HCT116 (cell line): ENCODE measurements around the gene ANO10. TPM values are rescaled to one million over a fixed set of nuclear protein-coding genes. Genes with fewer than 3 reads are reported as not detected.

ENCODE experiments used
- ATAC-seq: fragments of 200-7000 bp; cut with Tn5 transposase; 2 replicates; pipeline ENCODE4 v1.9.1; 2020; ENCODE audit warnings: mild to moderate bottlenecking, moderate library complexity
- BruUV-seq: library from RNA; stranded (reverse); fragments of 400-500 nt; replicated peaks from 2 replicates; lab custom pipeline; 2021; lab: Mats Ljungman, UMichigan
- CTCF ChIA-PET: fragments of 300-600 bp; sonication (Branson Sonifier 250); formaldehyde crosslinking; loops from one replicate; lab custom pipeline; 2021; ENCODE audit warnings: antibody characterized with exemption; lab: Charles Lee
- POLR2A ChIA-PET: fragments of 300-600, 350-600 bp; sonication (Branson Sonifier 250); formaldehyde crosslinking; loops from one replicate; lab custom pipeline; 2021; ENCODE audit warnings: antibody characterized with exemption; lab: Charles Lee
- RAD21 ChIA-PET, 2 experiments: fragments of 300-600 bp; sonication (Branson Sonifier 250); formaldehyde crosslinking; loops; one replicate each; lab custom pipeline; 2023; ENCODE audit warnings: low total read pairs in 2 of 2; ENCODE audit not compliant: uncharacterized antibody in 2 of 2, unreplicated experiment in 2 of 2, low non-redundant PET in 1 of 2; lab: Charles Lee
- DNase-seq: peaks from one replicate; pipeline ENCODE4 v3.0.0-alpha.2; 2010; ENCODE audit warnings: low read depth, low spot score
- H2AFZ ChIP-seq: fragments of 200-600 bp; shearing (Covaris generic), sonication (generic); 2 replicates; pipeline ENCODE4 v1.6.1; 2017; ENCODE audit warnings: low read depth, mixed run types, mixed read lengths, antibody characterized with exemption, low read length; ENCODE audit not compliant: poor library complexity, severe bottlenecking
- H3K27ac ChIP-seq: 2 replicates; pipeline ENCODE4 v1.5.1; 2012; ENCODE audit warnings: low read depth, low read length
- H3K27me3 ChIP-seq: fragments of 200-600 bp; sonication (generic); 2 replicates; pipeline ENCODE4 v1.6.1; 2016; ENCODE audit warnings: mixed run types, low read length, mixed read lengths; ENCODE audit not compliant: insufficient read depth
- H3K36me3 ChIP-seq, 2 experiments: fragments of 200-500 bp in 1 of 2; fragments of 200-600 bp in 1 of 2; sonication (Bioruptor generic) in 1 of 2; sonication (generic) in 1 of 2; 2 replicates each; pipeline versions ENCODE4 v1.5.1 to v1.6.1; 2014 to 2016; ENCODE audit warnings: low read length in 2 of 2, inconsistent platforms in 1 of 2, mixed read lengths in 1 of 2, mixed run types in 1 of 2; ENCODE audit not compliant: insufficient read depth in 2 of 2, control insufficient read depth in 1 of 2
- H3K4me1 ChIP-seq, 2 experiments: fragments of 200-600 bp in 1 of 2; sonication (generic) in 1 of 2; 2 replicates each; pipeline versions ENCODE4 v1.5.1 to v1.6.1; 2012 to 2017; ENCODE audit warnings: low read length in 2 of 2, inconsistent platforms in 1 of 2, mild to moderate bottlenecking in 1 of 2, mixed read lengths in 1 of 2, mixed run types in 1 of 2, moderate library complexity in 1 of 2; ENCODE audit not compliant: insufficient read depth in 2 of 2, control insufficient read depth in 1 of 2
- H3K4me2 ChIP-seq: fragments of 200-600 bp; sonication (generic); 2 replicates; pipeline ENCODE4 v1.6.1; 2017; ENCODE audit warnings: mixed run types, low read length, mixed read lengths
- H3K4me3 ChIP-seq, 2 experiments: fragments of 200-600 bp in 1 of 2; sonication (generic) in 1 of 2; replicated peaks in 1 of 2; 2 replicates each; pipeline ENCODE4 v1.5.1; 2011 to 2016; ENCODE audit warnings: low read length in 2 of 2, control low read depth in 1 of 2, low read depth in 1 of 2, mild to moderate bottlenecking in 1 of 2, mixed read lengths in 1 of 2, mixed run types in 1 of 2
- H3K79me2 ChIP-seq: fragments of 200-600 bp; sonication (generic); 2 replicates; pipeline ENCODE4 v1.6.1; 2017; ENCODE audit warnings: mild to moderate bottlenecking, mixed run types, low read length, moderate library complexity, mixed read lengths; ENCODE audit not compliant: insufficient read depth
- H3K9ac ChIP-seq: fragments of 200-600 bp; sonication (generic); 2 replicates; pipeline ENCODE4 v1.6.1; 2016; ENCODE audit warnings: low read length, mixed read lengths
- H3K9me2 ChIP-seq: fragments of 200-600 bp; sonication (generic), shearing (Covaris generic); 2 replicates; pipeline ENCODE4 v1.6.1; 2017; ENCODE audit warnings: mixed run types, mild to moderate bottlenecking, moderate library complexity; ENCODE audit not compliant: insufficient read depth
- H3K9me3 ChIP-seq, 2 experiments: fragments of 200-500 bp in 1 of 2; fragments of 200-600 bp in 1 of 2; sonication (Bioruptor generic) in 1 of 2; sonication (generic) in 1 of 2; 2 replicates each; pipeline ENCODE4 v1.6.1; 2014 to 2017; ENCODE audit warnings: low read length in 2 of 2, mixed read lengths in 2 of 2, inconsistent platforms in 1 of 2, low read depth in 1 of 2, mild to moderate bottlenecking in 1 of 2, mixed run types in 1 of 2, moderate library complexity in 1 of 2; ENCODE audit not compliant: control insufficient read depth in 1 of 2, insufficient read depth in 1 of 2
- H4K20me1 ChIP-seq: fragments of 200-600 bp; sonication (generic), shearing (Covaris generic); 2 replicates; pipeline ENCODE4 v1.6.1; 2017; ENCODE audit warnings: mixed run types, mild to moderate bottlenecking, moderate library complexity; ENCODE audit not compliant: insufficient read depth
- CBX3 ChIP-seq: IDR thresholded peaks from 2 replicates; pipeline ENCODE4 v1.6.1; 2012; ENCODE audit warnings: low read depth
- EGR1 ChIP-seq: IDR thresholded peaks from 2 replicates; pipeline ENCODE4 v1.6.1; 2012; ENCODE audit warnings: low read depth
- ELF1 ChIP-seq: IDR thresholded peaks from 2 replicates; pipeline ENCODE4 v1.6.1; 2012; ENCODE audit warnings: low read depth, borderline replicate concordance
- EZH2 ChIP-seq: fragments of 200-600 bp; sonication (generic); IDR thresholded peaks from 2 replicates; pipeline ENCODE4 v1.6.1; 2017; ENCODE audit warnings: antibody characterized with exemption, mixed run types
- EZH2phosphoT487 ChIP-seq: fragments of 200-600 bp; IDR thresholded peaks from 2 replicates; pipeline ENCODE4 v1.6.1; 2018; ENCODE audit warnings: antibody characterized with exemption, borderline replicate concordance
- FOSL1 ChIP-seq: IDR thresholded peaks from 2 replicates; pipeline ENCODE4 v1.6.1; 2012; ENCODE audit warnings: low read depth
- JUND ChIP-seq: IDR thresholded peaks from 2 replicates; pipeline ENCODE4 v1.6.1; 2012
- POLR2A ChIP-seq: IDR thresholded peaks from 2 replicates; pipeline ENCODE4 v1.7.0; 2011; ENCODE audit warnings: borderline replicate concordance; ENCODE audit not compliant: insufficient read depth, insufficient read length; ENCODE audit errors: extremely low read depth
- POLR2AphosphoS5 ChIP-seq: IDR thresholded peaks from 2 replicates; pipeline ENCODE4 v1.6.1; 2011; ENCODE audit warnings: mild to moderate bottlenecking, low read depth, low read length, moderate library complexity
- SIN3A ChIP-seq: IDR thresholded peaks from 2 replicates; pipeline ENCODE4 v1.6.1; 2012; ENCODE audit warnings: low read depth
- SP1 ChIP-seq: IDR thresholded peaks from 2 replicates; pipeline ENCODE4 v1.6.1; 2012; ENCODE audit warnings: low read depth
- SRF ChIP-seq: IDR thresholded peaks from 2 replicates; pipeline ENCODE4 v1.6.1; 2012; ENCODE audit warnings: low read depth
- YY1 ChIP-seq: IDR thresholded peaks from 2 replicates; pipeline ENCODE4 v1.6.1; 2011; ENCODE audit warnings: low read length, low read depth, moderate library complexity, mild to moderate bottlenecking; ENCODE audit not compliant: insufficient replicate concordance; ENCODE audit errors: extremely low read depth
- ZFX ChIP-seq: fragments of 450-650 bp; IDR thresholded peaks from 2 replicates; pipeline ENCODE4 v1.6.1; 2017
- ZNF274 ChIP-seq: fragments of 200-500 bp; sonication (Bioruptor generic); IDR thresholded peaks from 2 replicates; pipeline ENCODE4 v1.6.1; 2014; ENCODE audit warnings: mild to moderate bottlenecking, low read depth, low read length, inconsistent platforms
- intact Hi-C: fragments of 100-400 bp; cut with micrococcal nuclease; formaldehyde crosslinking; loops from 2 replicates; pipeline ENCODE4 v1.10.0; 2022
- total RNA-seq: library from RNA; stranded (reverse); gene quantifications from one replicate; pipeline ENCODE4 v1.2.1, GENCODE V29; 2021; ENCODE audit not compliant: unreplicated experiment
- TF ChIP-seq, protein P1 (sequence below): IDR thresholded peaks from 2 replicates; pipeline ENCODE4 v1.6.1; 2011; ENCODE audit warnings: mild to moderate bottlenecking, low read length, moderate library complexity; ENCODE audit not compliant: insufficient replicate concordance; ENCODE audit errors: extremely low read depth
- TF ChIP-seq, protein P2 (sequence below): IDR thresholded peaks from 2 replicates; pipeline ENCODE4 v1.6.1; 2012
- TF ChIP-seq, protein P3 (sequence below): IDR thresholded peaks from 2 replicates; pipeline ENCODE4 v1.6.1; 2012
- TF ChIP-seq, protein P4 (sequence below), 3 experiments: fragments of 200-600 bp in 1 of 3; sonication (generic) in 1 of 3; IDR thresholded peaks in 2 of 3; conservative IDR thresholded peaks in 1 of 3; 2 replicates each; pipeline ENCODE4 v1.5.1; 2012 to 2017; ENCODE audit warnings: low read depth in 2 of 3, low read length in 2 of 3, antibody characterized with exemption in 1 of 3, borderline replicate concordance in 1 of 3, control low read depth in 1 of 3, mild to moderate bottlenecking in 1 of 3, mixed read lengths in 1 of 3, mixed run types in 1 of 3, moderate library complexity in 1 of 3; ENCODE audit not compliant: insufficient read depth in 1 of 3
- TF ChIP-seq, protein P5 (sequence below): IDR thresholded peaks from 2 replicates; pipeline ENCODE4 v1.6.1; 2012; ENCODE audit warnings: low read depth

ANO10 gene
- total RNA-seq, 1 experiment from 2014 or later, result 13.3 TPM

DNA sequence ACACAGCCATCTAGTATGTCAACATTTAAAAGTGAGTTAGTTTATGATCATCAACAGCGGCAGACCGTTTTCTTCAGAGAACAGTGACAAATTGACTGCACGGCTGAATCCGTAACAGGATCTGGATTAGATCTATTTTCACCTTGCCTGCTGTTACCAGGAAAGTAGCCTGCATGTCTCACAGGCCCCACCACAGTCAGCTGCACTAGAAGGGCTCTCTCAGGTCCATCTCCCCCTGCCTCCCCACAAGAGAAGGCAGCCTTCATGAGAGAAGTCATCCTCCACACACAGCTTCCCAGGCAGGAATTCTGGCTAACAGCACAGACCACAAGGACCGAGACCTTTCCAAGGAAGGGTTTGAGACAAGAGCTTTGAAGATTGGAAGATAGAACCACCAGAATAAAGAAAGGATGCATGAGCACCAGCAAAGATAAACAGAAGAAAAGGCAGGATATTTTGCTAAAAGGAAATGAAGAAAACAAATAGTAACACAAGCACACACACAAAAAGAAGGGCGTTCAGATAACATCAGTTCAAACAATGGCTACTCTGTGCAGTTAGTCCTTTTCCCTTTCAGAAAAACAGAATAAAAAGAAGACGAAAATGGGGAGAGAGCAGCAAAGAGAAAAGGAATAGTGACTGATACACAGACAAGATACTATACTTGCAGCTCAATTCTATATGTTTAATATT lies 208.0 kb downstream of the ANO10 start:
- RAD21 ChIA-PET, result no interaction called here
- no peak overlapping the region for H3K4me2 ChIP-seq
- POLR2A ChIA-PET, result no interaction called here
- H3K9me2 ChIP-seq, result no peaks in the 10 kb centered on the region
- H3K4me1 ChIP-seq, result no peaks in the 10 kb centered on the region
- H2AFZ ChIP-seq, result no peak overlapping the region
- H3K27ac ChIP-seq, result no peak overlapping the region
- no peaks in the 10 kb centered on the region for H4K20me1 ChIP-seq
- DNase-seq (no peak), ATAC-seq (no peak)
- H3K36me3 ChIP-seq, result no peaks in the 10 kb centered on the region
- TF ChIP-seq POLR2A (no peak), SIN3A (no peak), FOSL1 (no peak), EGR1 (no peak), CBX3 (no peak), EZH2phosphoT487 (no peak), JUND (no peak), POLR2AphosphoS5 (no peak), ZNF274 (no peak), SP1 (no peak), EZH2 (no peak), ZFX (no peak), SRF (no peak), YY1 (no peak), ELF1 (no peak)
- TF ChIP-seq, protein P1, sequence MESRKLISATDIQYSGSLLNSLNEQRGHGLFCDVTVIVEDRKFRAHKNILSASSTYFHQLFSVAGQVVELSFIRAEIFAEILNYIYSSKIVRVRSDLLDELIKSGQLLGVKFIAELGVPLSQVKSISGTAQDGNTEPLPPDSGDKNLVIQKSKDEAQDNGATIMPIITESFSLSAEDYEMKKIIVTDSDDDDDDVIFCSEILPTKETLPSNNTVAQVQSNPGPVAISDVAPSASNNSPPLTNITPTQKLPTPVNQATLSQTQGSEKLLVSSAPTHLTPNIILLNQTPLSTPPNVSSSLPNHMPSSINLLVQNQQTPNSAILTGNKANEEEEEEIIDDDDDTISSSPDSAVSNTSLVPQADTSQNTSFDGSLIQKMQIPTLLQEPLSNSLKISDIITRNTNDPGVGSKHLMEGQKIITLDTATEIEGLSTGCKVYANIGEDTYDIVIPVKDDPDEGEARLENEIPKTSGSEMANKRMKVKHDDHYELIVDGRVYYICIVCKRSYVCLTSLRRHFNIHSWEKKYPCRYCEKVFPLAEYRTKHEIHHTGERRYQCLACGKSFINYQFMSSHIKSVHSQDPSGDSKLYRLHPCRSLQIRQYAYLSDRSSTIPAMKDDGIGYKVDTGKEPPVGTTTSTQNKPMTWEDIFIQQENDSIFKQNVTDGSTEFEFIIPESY, result no peak
- TF ChIP-seq, protein P2, sequence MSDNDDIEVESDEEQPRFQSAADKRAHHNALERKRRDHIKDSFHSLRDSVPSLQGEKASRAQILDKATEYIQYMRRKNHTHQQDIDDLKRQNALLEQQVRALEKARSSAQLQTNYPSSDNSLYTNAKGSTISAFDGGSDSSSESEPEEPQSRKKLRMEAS, result no peak
- TF ChIP-seq, protein P3, sequence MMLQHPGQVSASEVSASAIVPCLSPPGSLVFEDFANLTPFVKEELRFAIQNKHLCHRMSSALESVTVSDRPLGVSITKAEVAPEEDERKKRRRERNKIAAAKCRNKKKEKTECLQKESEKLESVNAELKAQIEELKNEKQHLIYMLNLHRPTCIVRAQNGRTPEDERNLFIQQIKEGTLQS, result no peak
- TF ChIP-seq, protein P4, sequence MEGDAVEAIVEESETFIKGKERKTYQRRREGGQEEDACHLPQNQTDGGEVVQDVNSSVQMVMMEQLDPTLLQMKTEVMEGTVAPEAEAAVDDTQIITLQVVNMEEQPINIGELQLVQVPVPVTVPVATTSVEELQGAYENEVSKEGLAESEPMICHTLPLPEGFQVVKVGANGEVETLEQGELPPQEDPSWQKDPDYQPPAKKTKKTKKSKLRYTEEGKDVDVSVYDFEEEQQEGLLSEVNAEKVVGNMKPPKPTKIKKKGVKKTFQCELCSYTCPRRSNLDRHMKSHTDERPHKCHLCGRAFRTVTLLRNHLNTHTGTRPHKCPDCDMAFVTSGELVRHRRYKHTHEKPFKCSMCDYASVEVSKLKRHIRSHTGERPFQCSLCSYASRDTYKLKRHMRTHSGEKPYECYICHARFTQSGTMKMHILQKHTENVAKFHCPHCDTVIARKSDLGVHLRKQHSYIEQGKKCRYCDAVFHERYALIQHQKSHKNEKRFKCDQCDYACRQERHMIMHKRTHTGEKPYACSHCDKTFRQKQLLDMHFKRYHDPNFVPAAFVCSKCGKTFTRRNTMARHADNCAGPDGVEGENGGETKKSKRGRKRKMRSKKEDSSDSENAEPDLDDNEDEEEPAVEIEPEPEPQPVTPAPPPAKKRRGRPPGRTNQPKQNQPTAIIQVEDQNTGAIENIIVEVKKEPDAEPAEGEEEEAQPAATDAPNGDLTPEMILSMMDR (IDR thresholded peaks at IDR 0.05 in 2 of 3, conservative IDR thresholded peaks at IDR 0.05 in 1 of 3; ENCODE audit: borderline replicate concordance in 1 of 3, insufficient read depth in 1 of 3, low read depth in 2 of 3, low read length in 2 of 3), result no peak
- TF ChIP-seq, protein P5, sequence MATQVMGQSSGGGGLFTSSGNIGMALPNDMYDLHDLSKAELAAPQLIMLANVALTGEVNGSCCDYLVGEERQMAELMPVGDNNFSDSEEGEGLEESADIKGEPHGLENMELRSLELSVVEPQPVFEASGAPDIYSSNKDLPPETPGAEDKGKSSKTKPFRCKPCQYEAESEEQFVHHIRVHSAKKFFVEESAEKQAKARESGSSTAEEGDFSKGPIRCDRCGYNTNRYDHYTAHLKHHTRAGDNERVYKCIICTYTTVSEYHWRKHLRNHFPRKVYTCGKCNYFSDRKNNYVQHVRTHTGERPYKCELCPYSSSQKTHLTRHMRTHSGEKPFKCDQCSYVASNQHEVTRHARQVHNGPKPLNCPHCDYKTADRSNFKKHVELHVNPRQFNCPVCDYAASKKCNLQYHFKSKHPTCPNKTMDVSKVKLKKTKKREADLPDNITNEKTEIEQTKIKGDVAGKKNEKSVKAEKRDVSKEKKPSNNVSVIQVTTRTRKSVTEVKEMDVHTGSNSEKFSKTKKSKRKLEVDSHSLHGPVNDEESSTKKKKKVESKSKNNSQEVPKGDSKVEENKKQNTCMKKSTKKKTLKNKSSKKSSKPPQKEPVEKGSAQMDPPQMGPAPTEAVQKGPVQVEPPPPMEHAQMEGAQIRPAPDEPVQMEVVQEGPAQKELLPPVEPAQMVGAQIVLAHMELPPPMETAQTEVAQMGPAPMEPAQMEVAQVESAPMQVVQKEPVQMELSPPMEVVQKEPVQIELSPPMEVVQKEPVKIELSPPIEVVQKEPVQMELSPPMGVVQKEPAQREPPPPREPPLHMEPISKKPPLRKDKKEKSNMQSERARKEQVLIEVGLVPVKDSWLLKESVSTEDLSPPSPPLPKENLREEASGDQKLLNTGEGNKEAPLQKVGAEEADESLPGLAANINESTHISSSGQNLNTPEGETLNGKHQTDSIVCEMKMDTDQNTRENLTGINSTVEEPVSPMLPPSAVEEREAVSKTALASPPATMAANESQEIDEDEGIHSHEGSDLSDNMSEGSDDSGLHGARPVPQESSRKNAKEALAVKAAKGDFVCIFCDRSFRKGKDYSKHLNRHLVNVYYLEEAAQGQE, result no peak
- no TSS peak for BruUV-seq
- no peak overlapping the region for H3K4me3 ChIP-seq
- no peaks in the 10 kb centered on the region for H3K79me2 ChIP-seq
- intact Hi-C loops, result no loop called here
- H3K9me3 ChIP-seq, result no peaks in the 10 kb centered on the region
- H3K9ac ChIP-seq, result no peak overlapping the region
- H3K27me3 ChIP-seq, result no peaks in the 10 kb centered on the region
- CTCF ChIA-PET, result no interaction called here
